ENCODE results near the gene ERN1. TPM values are rescaled to one million over a fixed set of nuclear protein-coding genes. Genes with fewer than 3 reads are reported as not detected.
"Not testable (repeated sequence)": the region's sequence is repeated elsewhere in the genome, so short reads cannot be mapped to it uniquely, and the experiment has no call there.

The ERN1 gene
- total RNA-seq, 1 donor from 2014 or later: 14.9 TPM

GRCh38 chr17:64024215-64024654, 105.7 kb downstream of the ERN1 start:
- peaks cover 5% of the 10 kb centered on the region for H3K4me1 Mint-ChIP-seq (ENCODE audit: low read depth)
- no peak for TF ChIP-seq CTCF (IDR thresholded peaks at IDR 0.05)
- DNase-seq (ENCODE audit: low spot score): no peak
- peaks cover 4% of the 10 kb centered on the region for H3K27me3 Mint-ChIP-seq (ENCODE audit: low read depth)
- H3K36me3 Mint-ChIP-seq (ENCODE audit: low read depth): no peaks in the 10 kb centered on the region
- H3K27ac Mint-ChIP-seq (ENCODE audit: unreplicated experiment): no peak overlapping the region
- H3K9me3 Mint-ChIP-seq (ENCODE audit: low read depth): no peaks in the 10 kb centered on the region
- H3K4me3 Mint-ChIP-seq (ENCODE audit: unreplicated experiment): no peak overlapping the region

- H3K4me3 Mint-ChIP-seq (ENCODE audit: unreplicated experiment): no peak overlapping the region
- DNase-seq (ENCODE audit: low spot score): no peak
- peaks cover 4% of the 10 kb centered on the region for H3K27me3 Mint-ChIP-seq (ENCODE audit: low read depth)
- no peak overlapping the region for H3K27ac Mint-ChIP-seq (ENCODE audit: unreplicated experiment)
- H3K4me1 Mint-ChIP-seq (ENCODE audit: low read depth): peaks cover 5% of the 10 kb centered on the region
- H3K36me3 Mint-ChIP-seq (ENCODE audit: low read depth): no peaks in the 10 kb centered on the region
- H3K9me3 Mint-ChIP-seq (ENCODE audit: low read depth): no peaks in the 10 kb centered on the region
- no peak for TF ChIP-seq CTCF (IDR thresholded peaks at IDR 0.05)
These were observed 107.3 kb downstream of the ERN1 start for GRCh38 chr17:64022611-64023063.

- H3K4me3 Mint-ChIP-seq (ENCODE audit: unreplicated experiment): no peak within 1 kb of the TSS
- no peaks in the 10 kb centered on the region for H3K36me3 Mint-ChIP-seq (ENCODE audit: low read depth)
- H3K9me3 Mint-ChIP-seq (ENCODE audit: low read depth): no peaks in the 10 kb centered on the region
- H3K27ac Mint-ChIP-seq (ENCODE audit: unreplicated experiment): peak within 1 kb of the TSS; percentile 45
- H3K27me3 Mint-ChIP-seq (ENCODE audit: low read depth): peaks cover 3% of the 10 kb centered on the region
- no peaks in the 10 kb centered on the region for H3K4me1 Mint-ChIP-seq (ENCODE audit: low read depth)
- no peak for DNase-seq (ENCODE audit: low spot score)
- no peak for TF ChIP-seq CTCF (IDR thresholded peaks at IDR 0.05)
These were observed 109.7 kb downstream of the ERN1 start, which contains the start of gene ICAM2 for GRCh38 chr17:64020056-64020766. ICAM2 (minus strand) TSS chr17:64020633; CDS start chr17:64006691, 13,942 bp downstream.

- not testable (repeated sequence) for H3K27ac Mint-ChIP-seq (ENCODE audit: unreplicated experiment); H3K4me1 Mint-ChIP-seq (ENCODE audit: low read depth); H3K36me3 Mint-ChIP-seq (ENCODE audit: low read depth); H3K9me3 Mint-ChIP-seq (ENCODE audit: low read depth); H3K4me3 Mint-ChIP-seq (ENCODE audit: unreplicated experiment); H3K27me3 Mint-ChIP-seq (ENCODE audit: low read depth); DNase-seq (ENCODE audit: low spot score)
These were observed 110.4 kb downstream of the ERN1 start for GRCh38 chr17:64019551-64019961.

- DNase-seq (ENCODE audit: low spot score): no peak
- H3K36me3 Mint-ChIP-seq (ENCODE audit: low read depth): no peaks in the 10 kb centered on the region
- H3K4me1 Mint-ChIP-seq (ENCODE audit: low read depth): no peaks in the 10 kb centered on the region
- H3K4me3 Mint-ChIP-seq (ENCODE audit: unreplicated experiment): no peak overlapping the region
- no peak overlapping the region for H3K27ac Mint-ChIP-seq (ENCODE audit: unreplicated experiment)
- H3K9me3 Mint-ChIP-seq (ENCODE audit: low read depth): no peaks in the 10 kb centered on the region
- TF ChIP-seq CTCF (IDR thresholded peaks at IDR 0.05): peak; percentile 43
- H3K27me3 Mint-ChIP-seq (ENCODE audit: low read depth): peaks cover 3% of the 10 kb centered on the region
These were observed 112.5 kb downstream of the ERN1 start for GRCh38 chr17:64017381-64017980.
